Left colon (tissue), 2 donors: ENCODE results near the gene BRINP3. TPM values are rescaled to one million over a fixed set of nuclear protein-coding genes. Genes with fewer than 3 reads are reported as not detected.

Experiments used
- ATAC-seq: fragments of 200-7000 bp; cut with Tn5 transposase; one replicate; pipeline ENCODE4 v1.9.1; 2020; ENCODE audit warnings: mild to moderate bottlenecking, moderate library complexity
- DNase-seq, 2 donors: peaks; one replicate each; pipeline ENCODE4 v3.0.0-alpha.2; 2020
- intact Hi-C, 2 donors: fragments of 100-400 bp; cut with DNase I in 1 of 2; cut with micrococcal nuclease in 1 of 2; formaldehyde crosslinking; loops; one replicate each; pipeline versions ENCODE4 v1.11.2 to v1.14.0; 2022; cut with DNase I, micrococcal nuclease
- total RNA-seq, 2 donors: library from RNA; stranded (reverse); fragmentation: NEBNext Ultra II Directional; extraction: Animal tissue kit (Norgen Biotek cat#: 25700); gene quantifications; one replicate each; pipeline ENCODE4 v1.2.1, GENCODE V29; 2021
- donor health status: DM: no; HTN: no; CAD: no.
- donor health status: DM: yes; HTN: yes; CAD: no.

BRINP3 gene
- total RNA-seq, 2 donors from 2014 or later: 23.7 to 23.9 TPM

GRCh38 chr1:190067592-190067991, 410.1 kb downstream of the BRINP3 start:
- no peak for DNase-seq
- ATAC-seq: no peak
- intact Hi-C loops: no loop called here

GRCh38 chr1:190066011-190066410, 411.7 kb downstream of the BRINP3 start:
- DNase-seq (no peak), ATAC-seq (no peak)
- intact Hi-C loops: no loop called here

GRCh38 chr1:190049314-190049713, 428.4 kb downstream of the BRINP3 start:
- intact Hi-C loops: no loop called here
- no peak for ATAC-seq
- DNase-seq: no peak
